Measurements from ENCODE around the gene ABCB6.

- TF ChIP-seq EZH2 (IDR thresholded peaks at IDR 0.05; ENCODE audit: insufficient read depth, poor library complexity, severe bottlenecking) (no peak), EZH2phosphoT487 (IDR thresholded peaks at IDR 0.05; ENCODE audit: insufficient read depth, low read depth) (no peak)
Observed at GRCh38 chr2:219205981-219206327, 12.8 kb downstream of the ABCB6 start.

All from GM23248 (cell line).